Prostate gland (tissue), 2 donors: ENCODE results near the gene FAXC.

Experiments
- POLR2A ChIP-seq: fragments of 450-650 bp; IDR thresholded peaks from one replicate; pipeline ENCODE4 v1.6.1; 2016; ENCODE audit warnings: antibody characterized with exemption, mild to moderate bottlenecking
- POLR2AphosphoS5 ChIP-seq: sonication (generic); formaldehyde crosslinking; IDR thresholded peaks from one replicate; pipeline ENCODE4 v1.6.1; 2017; ENCODE audit warnings: antibody characterized with exemption
- TF ChIP-seq, protein P1 (sequence below), 4 experiments: fragments of 200-600 bp in 2 of 4; fragments of 450-650 bp in 2 of 4; sonication (generic) in 2 of 4; IDR thresholded peaks; 1 replicate in 3 of 4; 2 replicates in 1 of 4; pipeline ENCODE4 v1.5.1; 2016 to 2019; ENCODE audit warnings: antibody characterized with exemption in 4 of 4, mild to moderate bottlenecking in 2 of 4, moderate library complexity in 2 of 4

GRCh38 chr6:99350573-99350972 is 1.1 kb upstream of the FAXC start:
- TF ChIP-seq POLR2AphosphoS5 (no peak), POLR2A (no peak)
- TF ChIP-seq, protein P1, sequence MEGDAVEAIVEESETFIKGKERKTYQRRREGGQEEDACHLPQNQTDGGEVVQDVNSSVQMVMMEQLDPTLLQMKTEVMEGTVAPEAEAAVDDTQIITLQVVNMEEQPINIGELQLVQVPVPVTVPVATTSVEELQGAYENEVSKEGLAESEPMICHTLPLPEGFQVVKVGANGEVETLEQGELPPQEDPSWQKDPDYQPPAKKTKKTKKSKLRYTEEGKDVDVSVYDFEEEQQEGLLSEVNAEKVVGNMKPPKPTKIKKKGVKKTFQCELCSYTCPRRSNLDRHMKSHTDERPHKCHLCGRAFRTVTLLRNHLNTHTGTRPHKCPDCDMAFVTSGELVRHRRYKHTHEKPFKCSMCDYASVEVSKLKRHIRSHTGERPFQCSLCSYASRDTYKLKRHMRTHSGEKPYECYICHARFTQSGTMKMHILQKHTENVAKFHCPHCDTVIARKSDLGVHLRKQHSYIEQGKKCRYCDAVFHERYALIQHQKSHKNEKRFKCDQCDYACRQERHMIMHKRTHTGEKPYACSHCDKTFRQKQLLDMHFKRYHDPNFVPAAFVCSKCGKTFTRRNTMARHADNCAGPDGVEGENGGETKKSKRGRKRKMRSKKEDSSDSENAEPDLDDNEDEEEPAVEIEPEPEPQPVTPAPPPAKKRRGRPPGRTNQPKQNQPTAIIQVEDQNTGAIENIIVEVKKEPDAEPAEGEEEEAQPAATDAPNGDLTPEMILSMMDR (IDR thresholded peaks at IDR 0.05) = no peak
